GM12891 (cell line): ENCODE data around the gene SLC26A4.
A peak's percentile ranks its signal among the peaks of the same experiment; 100 is the strongest.

Experiments used
- POLR2A ChIP-seq: IDR thresholded peaks from 2 replicates; pipeline ENCODE4 v1.6.1; 2011; ENCODE audit warnings: low read depth, low read length, control low read depth
- POLR2AphosphoS5 ChIP-seq: IDR thresholded peaks from 2 replicates; pipeline ENCODE4 v1.6.1; 2011; ENCODE audit warnings: low read depth, low read length, control low read depth
- POU2F2 ChIP-seq: IDR thresholded peaks from 2 replicates; pipeline ENCODE4 v1.6.1; 2011; ENCODE audit warnings: low read depth, mild to moderate bottlenecking, control low read depth, low read length, moderate library complexity
- TAF1 ChIP-seq: IDR thresholded peaks from 2 replicates; pipeline ENCODE4 v1.6.1; 2011; ENCODE audit warnings: low read depth, low read length, control low read depth

DNA sequence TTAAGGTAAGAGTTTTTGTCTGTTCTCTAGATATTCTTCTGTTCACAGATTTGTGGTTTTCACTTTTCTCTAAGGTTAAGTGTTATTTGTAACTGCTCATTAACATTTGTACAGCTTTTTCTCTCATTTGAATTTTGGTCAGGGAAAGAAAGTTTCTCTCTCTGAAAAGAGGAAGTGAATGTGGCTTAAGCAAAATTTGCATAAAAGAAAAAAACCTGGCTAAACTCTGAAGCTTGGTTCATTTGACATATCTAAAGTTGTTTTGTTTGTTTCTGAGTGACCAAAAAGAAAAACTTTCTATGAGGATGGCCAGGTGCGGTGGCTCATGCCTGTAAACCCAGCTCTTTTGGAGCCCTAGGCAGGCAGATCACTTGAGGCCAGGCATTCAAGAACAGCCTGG lies 22.0 kb upstream of the SLC26A4 start:
- TF ChIP-seq TAF1 (no peak), POLR2AphosphoS5 (no peak), POLR2A (no peak), POU2F2 (peak; percentile 74)
